ENCODE results near the gene GNAS-AS1.

- TF ChIP-seq CTCF (IDR thresholded peaks at IDR 0.05; ENCODE audit: insufficient read depth, low read length, poor library complexity, severe bottlenecking): no peak
- TF ChIP-seq EZH2phosphoT487 (conservative IDR thresholded peaks at IDR 0.05; ENCODE audit: low read length): no peak
These were observed 15.5 kb downstream of the GNAS-AS1 start for GRCh38 chr20:58835231-58835630.

All from SU-DHL-6 (cell line).